ENCODE results near the gene RBBP4. TPM values are rescaled to one million over a fixed set of nuclear protein-coding genes. Genes with fewer than 3 reads are reported as not detected.

The RBBP4 gene
- total and polyA plus RNA-seq, 2 of the 8 experiments (the other 6 are each of a cell fraction or from before 2014, with no cell fraction given) = 147 to 397 TPM

DNA sequence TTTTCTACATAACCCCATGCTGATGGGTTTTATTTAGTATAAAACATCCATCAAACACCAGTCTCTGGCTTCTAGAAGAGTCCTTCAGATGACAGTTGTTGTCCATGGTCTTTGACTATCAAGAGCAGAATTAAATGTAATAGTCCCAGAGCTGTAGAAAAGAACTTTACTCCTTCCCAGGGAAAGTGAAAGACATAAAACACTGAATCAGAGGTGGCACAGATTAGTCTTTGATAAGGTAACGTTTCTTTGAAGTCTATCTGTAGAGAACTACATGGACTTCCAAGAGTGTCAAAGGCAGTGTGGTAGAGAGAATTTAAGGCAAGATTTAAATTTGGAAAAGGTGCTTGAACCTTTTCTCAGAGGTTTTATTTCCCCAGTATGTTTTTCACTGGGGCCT, 29.6 kb downstream of the RBBP4 start:
- no peaks in the 10 kb centered on the region for H3K79me1 ChIP-seq (ENCODE audit: low read depth, low read length)
- no peak overlapping the region for H3K4me2 ChIP-seq (ENCODE audit: insufficient read depth in 1 of 2, low read depth in 2 of 2, low read length in 2 of 2)
- no peak overlapping the region for H2BK120ac ChIP-seq (replicated peaks; ENCODE audit: low read depth, low read length)
- no peak overlapping the region for H4K5ac ChIP-seq (ENCODE audit: insufficient read length, low read depth, low read length)
- H2BK20ac ChIP-seq (ENCODE audit: low read length) = no peak overlapping the region
- peaks cover 30 to 91% (median 64%) of the 10 kb centered on the region in 4 experiments for H3K36me3 ChIP-seq (ENCODE audit: control insufficient read depth in 2 of 4, insufficient read depth in 4 of 4, low read length in 3 of 4)
- no peaks in the 10 kb centered on the region for H3K4me1 ChIP-seq (replicated peaks in 1 of 4; ENCODE audit: control insufficient read depth in 3 of 4, insufficient read depth in 4 of 4, low read length in 3 of 4)
- FAIRE-seq = no peak
- no peak overlapping the region for H2BK15ac ChIP-seq (ENCODE audit: low read length)
- H3K56ac ChIP-seq (replicated peaks; ENCODE audit: insufficient read length, low read depth, low read length) = no peak overlapping the region
- H3K27me3 ChIP-seq (replicated peaks in 1 of 4; ENCODE audit: control insufficient read depth in 3 of 4, extremely low read depth in 1 of 4, insufficient read depth in 3 of 4, low read length in 3 of 4) = no peaks in the 10 kb centered on the region
- no peak for DNase-seq (ENCODE audit: low read depth in 1 of 2, low spot score in 2 of 2)
- no peak overlapping the region for H4K91ac ChIP-seq (replicated peaks; ENCODE audit: insufficient read length, low read length)
- H2AFZ ChIP-seq (ENCODE audit: low read length) = no peak overlapping the region
- no peak overlapping the region for H3K18ac ChIP-seq (ENCODE audit: extremely low read depth, low read length)
- no peak overlapping the region for H2AK5ac ChIP-seq (ENCODE audit: low read depth, low read length)
- no peak overlapping the region for H3K9ac ChIP-seq (replicated peaks in 1 of 4; ENCODE audit: extremely low read depth in 1 of 4, low read depth in 3 of 4, low read length in 3 of 4)
- H3K9me3 ChIP-seq (ENCODE audit: insufficient read depth in 2 of 2, low read depth in 1 of 2, low read length in 1 of 2) = no peaks in the 10 kb centered on the region
- H3K4me3 ChIP-seq (ENCODE audit: extremely low read depth in 1 of 4, insufficient read depth in 2 of 4, low read depth in 3 of 4, low read length in 4 of 4) = no peak overlapping the region
- no peak overlapping the region for H3K14ac ChIP-seq (ENCODE audit: insufficient read length)
- no peak overlapping the region for H3K4ac ChIP-seq (replicated peaks; ENCODE audit: insufficient read length, low read depth, low read length)
- no peak overlapping the region for H2BK5ac ChIP-seq (ENCODE audit: low read depth, low read length)
- no peak overlapping the region for H3K23ac ChIP-seq (ENCODE audit: insufficient read length)
- H2BK12ac ChIP-seq (ENCODE audit: low read depth, low read length) = no peak overlapping the region
- no peaks in the 10 kb centered on the region for H4K20me1 ChIP-seq (replicated peaks in 1 of 2; ENCODE audit: control insufficient read depth in 1 of 2, insufficient read depth in 2 of 2, low read length in 2 of 2)
- no peak overlapping the region for H3K27ac ChIP-seq (ENCODE audit: low read depth, low read length)
- ChIA-PET POLR2A (ENCODE audit: partially characterized antibody) (interaction anchor here (1.4 to 4.0 kb wide), 4 partner anchors 9 to 118 kb away, joined by 3 to 21 read pairs (median 4); no protein-coding TSS in a partner anchor), CTCF (ENCODE audit: partially characterized antibody) (interaction anchor here (3.8 kb wide), 1 partner anchor 92 kb away, joined by 13 read pairs; no protein-coding TSS in a partner anchor)
- WGBS, 2 experiments (ENCODE audit: extremely low coverage in 1 of 2, insufficient coverage in 1 of 2, insufficient read length in 1 of 2, insufficient replicate concordance in 2 of 2, low coverage in 1 of 2, low lambda C conversion rate in 2 of 2, missing lambda C conversion rate in 1 of 2) = 83% methylated on average over 1 of the region's 1 CpG; no CpG with 5 or more reads in 1 of the 2 experiments
- H4K8ac ChIP-seq (ENCODE audit: extremely low read depth, insufficient read depth, low read length) = no peak overlapping the region
- H3K79me2 ChIP-seq (ENCODE audit: control insufficient read depth in 1 of 2, insufficient read depth in 2 of 2, low read length in 2 of 2) = no peaks in the 10 kb centered on the region
- no peaks in the 10 kb centered on the region for H3K23me2 ChIP-seq (ENCODE audit: low read depth, low read length)
- TF ChIP-seq FOSL1 (IDR thresholded peaks at IDR 0.05; ENCODE audit: insufficient read depth, low read depth, low read length) = no peak
- TF ChIP-seq ATF3 (IDR thresholded peaks at IDR 0.05; ENCODE audit: insufficient read depth, low read depth, low read length) = no peak
- no peak for TF ChIP-seq CHD1 (IDR thresholded peaks at IDR 0.05; ENCODE audit: low read depth, low read length)
- TF ChIP-seq PHF8 (conservative IDR thresholded peaks at IDR 0.05; ENCODE audit: low read depth, low read length) = no peak
- TF ChIP-seq POU5F1 (IDR thresholded peaks at IDR 0.05; ENCODE audit: low read depth, low read length) = no peak
- TF ChIP-seq EZH2 (IDR thresholded peaks at IDR 0.05; ENCODE audit: low read depth, low read length, severe bottlenecking) = no peak
- TF ChIP-seq CREB1 (IDR thresholded peaks at IDR 0.05) = no peak
- TF ChIP-seq SP4 (IDR thresholded peaks at IDR 0.05; ENCODE audit: low read length) = no peak
- no peak for TF ChIP-seq GTF2F1 (IDR thresholded peaks at IDR 0.05; ENCODE audit: borderline replicate concordance, low read depth, low read length)
- TF ChIP-seq, protein P1, sequence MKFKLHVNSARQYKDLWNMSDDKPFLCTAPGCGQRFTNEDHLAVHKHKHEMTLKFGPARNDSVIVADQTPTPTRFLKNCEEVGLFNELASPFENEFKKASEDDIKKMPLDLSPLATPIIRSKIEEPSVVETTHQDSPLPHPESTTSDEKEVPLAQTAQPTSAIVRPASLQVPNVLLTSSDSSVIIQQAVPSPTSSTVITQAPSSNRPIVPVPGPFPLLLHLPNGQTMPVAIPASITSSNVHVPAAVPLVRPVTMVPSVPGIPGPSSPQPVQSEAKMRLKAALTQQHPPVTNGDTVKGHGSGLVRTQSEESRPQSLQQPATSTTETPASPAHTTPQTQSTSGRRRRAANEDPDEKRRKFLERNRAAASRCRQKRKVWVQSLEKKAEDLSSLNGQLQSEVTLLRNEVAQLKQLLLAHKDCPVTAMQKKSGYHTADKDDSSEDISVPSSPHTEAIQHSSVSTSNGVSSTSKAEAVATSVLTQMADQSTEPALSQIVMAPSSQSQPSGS (IDR thresholded peaks at IDR 0.05; ENCODE audit: low read length) = no peak
- no peak for TF ChIP-seq JUND (IDR thresholded peaks at IDR 0.05; ENCODE audit: low read length)
- no peak for TF ChIP-seq YY1 (IDR thresholded peaks at IDR 0.05; ENCODE audit: low read depth, low read length)
- TF ChIP-seq TAF1 (IDR thresholded peaks at IDR 0.05; ENCODE audit: low read depth, low read length) = no peak
